ENCODE results near the gene STRBP. TPM values are rescaled to one million over a fixed set of nuclear protein-coding genes. Genes with fewer than 3 reads are reported as not detected.
"Not testable (repeated sequence)": the region's sequence is repeated elsewhere in the genome, so short reads cannot be mapped to it uniquely, and the experiment has no call there.

Gene STRBP
- total RNA-seq, 1 donor from 2014 or later, result 11.1 TPM

DNA sequence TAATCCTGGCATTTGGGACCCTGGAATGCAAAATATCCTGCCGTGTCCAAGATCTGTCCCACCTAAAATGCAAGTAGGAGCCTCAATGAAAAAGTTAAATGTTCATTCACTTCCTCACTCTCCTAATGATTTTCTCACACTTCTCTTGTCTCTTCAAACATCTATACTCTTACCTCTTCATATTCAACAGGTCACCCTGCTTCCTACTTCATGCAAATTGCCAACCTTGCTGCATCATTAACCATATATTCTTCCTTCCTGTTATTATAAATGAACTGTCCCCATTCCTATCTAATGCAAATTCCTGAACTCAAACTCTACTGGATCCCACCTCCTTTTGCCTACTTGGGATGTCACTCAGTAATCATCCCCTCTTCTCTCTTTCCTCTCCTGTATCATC is 74.4 kb downstream of the STRBP start:
- DNase-seq (ENCODE audit: low spot score), result no peak

DNA sequence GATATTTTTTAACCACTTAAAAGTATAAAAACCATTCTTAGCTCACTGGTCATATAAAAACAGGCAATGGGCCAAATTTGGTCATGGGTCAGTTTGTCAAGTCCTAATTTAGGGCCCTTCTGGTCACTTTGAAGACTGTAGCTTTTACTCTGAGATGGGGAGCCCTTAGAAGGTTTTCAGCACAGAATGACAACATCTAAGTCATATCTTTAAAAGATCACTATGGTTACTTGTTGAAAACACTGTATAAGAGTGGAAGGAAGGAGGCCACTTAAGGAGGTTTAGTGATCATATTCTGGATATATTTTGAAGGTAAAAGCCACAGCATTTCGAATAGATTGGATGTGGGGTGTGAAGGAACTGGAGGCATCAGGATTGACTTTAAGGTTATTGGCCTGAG is 76.7 kb downstream of the STRBP start:
- no peak for DNase-seq (ENCODE audit: low spot score)

GRCh38 chr9:123191260-123191659 is 77.1 kb downstream of the STRBP start:
- DNase-seq (ENCODE audit: low spot score), result peak; percentile 5

- DNase-seq (ENCODE audit: low spot score), result no peak
Observed at GRCh38 chr9:123187131-123187530, 81.3 kb downstream of the STRBP start.

- DNase-seq (ENCODE audit: low spot score), result not testable (repeated sequence)
Observed at GRCh38 chr9:123186029-123186428, 82.4 kb downstream of the STRBP start.

GRCh38 chr9:123176949-123177348 is 91.4 kb downstream of the STRBP start:
- no peak for DNase-seq (ENCODE audit: low spot score)

DNA sequence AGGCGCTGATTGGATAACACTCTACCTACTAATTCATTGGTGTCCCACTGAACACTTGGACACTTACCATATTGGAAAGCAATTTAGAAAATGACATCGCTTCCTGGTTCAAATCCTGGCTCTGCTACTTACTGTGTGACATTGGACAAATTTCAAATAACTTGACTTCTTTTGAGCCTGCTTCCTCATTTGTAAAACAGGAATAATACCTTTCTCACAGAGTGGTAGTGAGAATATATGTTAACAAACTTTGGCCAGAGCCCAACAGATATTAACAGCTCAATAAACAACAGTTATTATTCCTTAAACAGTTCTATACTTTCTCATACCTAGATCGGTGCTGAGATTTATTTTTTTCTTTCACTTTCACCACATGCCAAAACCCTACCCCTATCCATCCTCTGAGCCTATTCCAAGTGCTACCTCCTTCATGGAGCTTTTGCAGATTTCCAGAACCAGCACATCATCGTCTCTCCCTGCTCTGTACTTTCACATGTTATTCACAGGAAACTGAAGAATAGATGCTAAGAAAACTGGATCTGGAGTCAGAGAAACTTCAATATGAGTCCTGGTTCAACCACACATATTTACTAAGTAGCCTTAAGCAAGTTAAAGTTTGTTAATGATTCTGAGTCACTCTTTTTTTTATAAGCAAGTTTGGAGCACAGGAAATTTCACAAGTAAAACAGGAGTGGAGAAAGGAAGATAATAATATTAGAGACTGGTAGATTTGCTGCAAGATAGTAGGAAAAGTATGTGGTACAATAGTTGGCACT is 92.3 kb downstream of the STRBP start:
- no peak for DNase-seq (ENCODE audit: low spot score)

DNA sequence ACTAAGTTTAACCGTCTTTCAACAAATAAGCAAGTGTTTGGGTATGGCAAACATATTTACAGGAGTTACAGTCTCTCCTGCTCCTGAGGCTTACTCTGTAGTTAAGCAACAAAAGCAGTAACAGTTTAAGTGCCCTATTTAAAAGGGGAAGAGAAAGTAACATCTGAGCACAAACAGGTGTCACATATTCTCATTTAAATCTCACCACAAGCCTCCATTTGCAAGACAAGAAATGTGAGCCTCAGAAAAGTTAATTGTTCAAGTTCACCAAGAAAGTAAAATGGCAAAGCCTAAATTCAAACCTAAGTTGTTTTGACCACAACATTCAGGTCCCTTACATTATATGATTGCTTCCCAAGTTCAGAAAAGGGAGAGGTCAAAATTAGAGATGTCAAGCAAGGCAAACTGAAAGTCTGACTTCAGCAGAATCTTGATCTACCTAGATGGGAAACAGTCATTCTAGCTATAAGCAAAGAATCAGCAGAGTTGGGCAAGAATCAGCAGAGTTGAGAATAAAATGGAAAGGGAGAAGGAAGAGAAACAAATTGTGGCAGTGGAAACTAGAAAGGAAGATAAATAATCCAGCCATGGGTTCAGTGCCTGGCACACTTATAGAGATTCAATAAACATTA is 93.4 kb downstream of the STRBP start:
- no peak for DNase-seq (ENCODE audit: low spot score)

DNA sequence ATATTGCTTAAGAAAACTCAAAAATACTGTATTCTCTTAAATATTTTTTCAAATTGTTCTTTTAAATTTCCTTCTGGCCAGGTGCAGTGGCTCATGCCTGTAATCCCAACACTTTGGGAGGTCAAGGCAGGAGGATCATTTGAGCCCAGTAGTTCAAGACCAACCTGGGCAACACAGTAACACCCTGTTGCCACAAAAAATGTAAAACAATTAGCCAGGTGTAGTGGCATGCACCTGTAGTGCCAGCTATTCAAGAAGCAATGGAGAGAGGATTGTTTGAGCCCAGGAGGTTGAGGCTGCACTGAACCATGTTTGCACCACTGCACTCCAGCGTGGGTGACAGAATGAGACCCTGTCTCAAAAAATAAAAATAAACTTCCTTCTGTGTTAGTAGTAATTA is 94.3 kb downstream of the STRBP start:
- DNase-seq (ENCODE audit: low spot score), result no peak

- no peak for DNase-seq (ENCODE audit: low spot score)
Observed at GRCh38 chr9:123169926-123170325, 98.5 kb downstream of the STRBP start.

- peak; percentile 17 for DNase-seq (ENCODE audit: low spot score)
Observed at GRCh38 chr9:123168586-123168985, 99.8 kb downstream of the STRBP start.

- DNase-seq (ENCODE audit: low spot score), result no peak
Observed at GRCh38 chr9:123167474-123167873, 100.9 kb downstream of the STRBP start.

GRCh38 chr9:123165813-123166212 is 102.6 kb downstream of the STRBP start:
- no peak for DNase-seq (ENCODE audit: low spot score)

- no peak for DNase-seq (ENCODE audit: low spot score)
Observed at GRCh38 chr9:123164285-123164684, 104.1 kb downstream of the STRBP start.

DNA sequence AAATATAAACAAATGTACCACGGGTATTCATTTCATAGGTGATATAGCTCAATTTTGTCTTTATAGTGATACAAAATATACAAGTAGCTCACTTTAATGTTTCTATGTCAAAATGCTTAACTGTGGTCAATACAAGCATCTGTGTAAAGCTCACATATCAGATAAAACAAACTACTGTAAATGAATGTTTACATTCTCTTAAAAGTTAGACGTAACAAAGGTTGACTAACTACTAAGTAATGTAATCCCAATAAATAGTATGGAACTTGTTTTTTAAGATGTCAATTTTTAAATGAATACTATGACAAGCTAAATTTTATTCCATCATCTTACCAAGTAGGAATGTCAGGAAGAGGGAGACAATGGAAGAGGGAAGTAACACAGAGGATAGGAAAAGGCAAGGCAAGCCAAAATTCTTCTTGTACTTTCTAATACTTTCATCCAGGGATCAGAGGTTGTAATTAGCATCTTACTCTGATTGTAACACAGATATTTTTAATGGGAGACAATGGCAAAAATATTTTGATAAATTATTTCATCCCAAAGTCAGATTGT is 105.5 kb downstream of the STRBP start:
- no peak for DNase-seq (ENCODE audit: low spot score)

- no peak for DNase-seq (ENCODE audit: low spot score)
Observed at GRCh38 chr9:123162360-123162759, 106.0 kb downstream of the STRBP start.

DNA sequence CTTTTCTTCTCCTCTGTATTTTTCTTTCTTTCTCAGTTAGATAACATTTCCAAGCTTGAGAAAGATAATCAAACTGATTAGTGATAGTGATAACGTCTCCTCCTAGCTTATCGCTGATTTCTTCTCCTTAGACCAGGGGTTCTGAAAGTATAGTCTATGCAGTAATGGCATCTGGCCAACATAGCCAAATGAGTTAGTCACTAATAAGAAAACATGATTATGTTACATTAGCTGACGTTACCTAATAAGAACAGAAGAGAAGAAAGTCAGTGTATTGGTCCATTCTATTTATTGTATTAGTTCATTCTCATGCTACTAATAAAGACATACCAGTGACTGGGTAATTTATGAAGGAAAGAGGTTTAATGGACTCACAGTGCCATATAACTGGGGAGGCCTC is 111.2 kb downstream of the STRBP start:
- no peak for DNase-seq (ENCODE audit: low spot score)

GRCh38 chr9:123150708-123151503 is 117.5 kb downstream of the STRBP start:
- no peak for DNase-seq (ENCODE audit: low spot score)

GRCh38 chr9:123149067-123149466 is 119.3 kb downstream of the STRBP start:
- DNase-seq (ENCODE audit: low spot score), result no peak

DNA sequence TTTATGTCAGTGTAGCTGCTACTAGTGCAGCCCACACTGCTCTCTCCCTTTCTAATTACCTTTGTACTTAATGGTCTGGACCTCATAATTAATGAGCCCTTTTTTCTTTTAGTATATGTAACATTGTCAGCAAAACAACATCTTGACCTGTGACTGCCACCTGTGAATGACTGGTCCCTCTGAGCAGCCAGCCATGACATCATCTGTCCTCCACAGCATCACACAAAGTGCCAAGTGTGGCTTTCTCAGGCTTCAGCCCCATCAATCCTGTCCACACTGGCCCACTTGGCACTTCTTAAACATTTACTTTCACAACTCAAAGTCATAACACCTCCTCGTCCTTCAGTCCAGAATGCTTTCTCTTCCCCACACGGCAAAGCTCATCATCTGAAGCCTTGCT is 130.2 kb downstream of the STRBP start:
- no peak for DNase-seq (ENCODE audit: low spot score)

DNA sequence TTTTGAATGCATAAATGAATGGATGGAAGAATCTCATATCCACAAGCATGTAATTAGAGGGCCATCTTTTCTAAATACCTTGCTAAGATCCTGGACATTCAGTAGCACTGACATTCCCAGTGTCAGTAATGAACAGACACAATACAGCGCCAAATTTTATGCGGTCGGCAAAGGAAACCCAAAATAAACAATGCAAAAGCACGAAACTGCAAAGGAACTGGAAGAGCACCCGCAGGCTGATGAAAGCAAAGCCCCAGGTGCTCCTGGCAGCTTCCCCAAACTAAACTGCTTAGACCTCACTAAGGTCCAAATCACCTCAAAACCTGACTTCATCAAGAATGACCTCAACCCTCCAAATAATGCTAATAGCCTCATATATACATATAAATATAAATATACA is 133.0 kb downstream of the STRBP start:
- no peak for DNase-seq (ENCODE audit: low spot score)

GRCh38 chr9:123132696-123133095 is 135.7 kb downstream of the STRBP start:
- DNase-seq (ENCODE audit: low spot score), result no peak

All from umbilical cord (tissue), 2 donors.